HepG2 (cell line): Measurements from ENCODE around the gene BRSK2. TPM values are rescaled to one million over a fixed set of nuclear protein-coding genes. Genes with fewer than 3 reads are reported as not detected.

Experiments used
- ATAC-seq: fragments of 200-7000 bp; cut with Tn5 transposase; 3 replicates; pipeline ENCODE4 v1.9.1; 2020; ENCODE audit warnings: mild to moderate bottlenecking, moderate library complexity
- BruUV-seq: library from RNA; stranded (reverse); fragments of 400-500 nt; replicated peaks from 2 replicates; lab custom pipeline; 2021; lab: Mats Ljungman, UMichigan
- CTCF ChIA-PET: fragments of 300-600 bp; formaldehyde crosslinking; extraction: SDS; loops from one replicate; lab custom pipeline; 2021; ENCODE audit warnings: low total read pairs, inconsistent platforms, low intra/inter-chr PET ratio; lab: Yijun Ruan, JAX
- POLR2A ChIA-PET: fragments of 350-600 bp; sonication (Branson Sonifier 250); formaldehyde crosslinking; loops from one replicate; lab custom pipeline; 2020; ENCODE audit warnings: antibody characterized with exemption, inconsistent platforms; lab: Yijun Ruan, JAX
- DNase-seq: peaks from one replicate; pipeline ENCODE4 v3.0.0-alpha.2; 2015; ENCODE audit warnings: low spot score
- FAIRE-seq: peaks from 3 replicates; lab custom pipeline; 2011; peaks lifted over from hg19 to GRCh38; lab: Jason Lieb, UNC
- H2AFZ ChIP-seq: one replicate; pipeline ENCODE4 v1.6.1; 2011; ENCODE audit warnings: low read length, inconsistent platforms
- H3K27ac ChIP-seq: fragments of 300-600 bp; 3 replicates; pipeline ENCODE4 v1.8.0; 2011; ENCODE audit warnings: mixed run types, mild to moderate bottlenecking, mixed read lengths, low read length, inconsistent platforms; ENCODE audit not compliant: insufficient read depth; ENCODE audit errors: extremely low read length
- H3K27me3 ChIP-seq, 2 experiments: fragments of 200-600 bp in 1 of 2; 2 replicates in 1 of 2; 3 replicates in 1 of 2; pipeline versions ENCODE4 v1.6.0 to v1.8.0; 2011; ENCODE audit warnings: low read length in 2 of 2, mild to moderate bottlenecking in 2 of 2, moderate library complexity in 2 of 2, inconsistent platforms in 1 of 2; ENCODE audit not compliant: insufficient read depth in 2 of 2, control insufficient read depth in 1 of 2
- H3K36me3 ChIP-seq, 2 experiments: fragments of 200-600 bp in 1 of 2; replicated peaks in 1 of 2; 2 replicates in 1 of 2; 3 replicates in 1 of 2; pipeline versions ENCODE4 v1.5.1 to v1.8.0; 2011; ENCODE audit warnings: low read length in 2 of 2, inconsistent platforms in 1 of 2; ENCODE audit not compliant: insufficient read depth in 2 of 2, control insufficient read depth in 1 of 2
- H3K4me1 ChIP-seq: 2 replicates; pipeline ENCODE4 v1.5.1; 2012; ENCODE audit warnings: low read length, inconsistent platforms; ENCODE audit not compliant: insufficient read depth
- H3K4me2 ChIP-seq: 2 replicates; pipeline ENCODE4 v1.6.0; 2011; ENCODE audit warnings: low read depth, low read length, inconsistent platforms
- H3K4me3 ChIP-seq, 3 experiments: fragments of 200-600 bp in 1 of 3; sonication (generic), shearing (Covaris generic) in 1 of 3; replicated peaks in 1 of 3; 2 replicates each; pipeline ENCODE4 v1.5.1; 2011 to 2016; ENCODE audit warnings: low read length in 3 of 3, inconsistent platforms in 2 of 3, low read depth in 2 of 3, mild to moderate bottlenecking in 2 of 3, control low read depth in 1 of 3, mixed read lengths in 1 of 3; ENCODE audit not compliant: insufficient read depth in 1 of 3
- H3K79me2 ChIP-seq: one replicate; pipeline ENCODE4 v1.6.1; 2011; ENCODE audit warnings: low read length, inconsistent platforms; ENCODE audit not compliant: insufficient read depth
- H3K9ac ChIP-seq: 2 replicates; pipeline ENCODE4 v1.6.0; 2011; ENCODE audit warnings: mild to moderate bottlenecking, low read depth, low read length, inconsistent platforms; ENCODE audit not compliant: insufficient read depth
- H3K9me3 ChIP-seq: 2 replicates; pipeline ENCODE4 v1.5.1; 2012; ENCODE audit warnings: mild to moderate bottlenecking, low read length
- H4K20me1 ChIP-seq: 2 replicates; pipeline ENCODE4 v1.6.0; 2011; ENCODE audit warnings: inconsistent platforms, mild to moderate bottlenecking, low read length, moderate library complexity; ENCODE audit not compliant: insufficient read depth
- FOXK2 ChIP-seq: fragments of 450-650 bp; IDR thresholded peaks from 2 replicates; pipeline ENCODE4 v1.6.1; 2016
- HOXA5 ChIP-seq: sonication (generic); formaldehyde crosslinking; IDR thresholded peaks from 2 replicates; pipeline ENCODE4 v1.4.0; 2020; ENCODE audit warnings: missing genetic modification reagents
- HOXA9 ChIP-seq: sonication (generic); formaldehyde crosslinking; IDR thresholded peaks from 2 replicates; pipeline ENCODE4 v1.8.1; 2022; ENCODE audit warnings: missing genetic modification reagents, mild to moderate bottlenecking, moderate library complexity, borderline replicate concordance
- KLF15 ChIP-seq: sonication (generic); formaldehyde crosslinking; IDR thresholded peaks from 2 replicates; pipeline ENCODE4 v1.8.1; 2023; ENCODE audit warnings: borderline replicate concordance, mild to moderate bottlenecking, inconsistent platforms, missing genetic modification reagents, mixed read lengths
- ZNF781 ChIP-seq: sonication (generic); formaldehyde crosslinking; IDR thresholded peaks from 2 replicates; pipeline ENCODE4 v1.5.1; 2020; ENCODE audit warnings: borderline replicate concordance, mild to moderate bottlenecking, missing genetic modification reagents; ENCODE audit errors: not compliant biosample characterization
- WGBS: methylation state at CpG from one replicate; pipeline ENCODE4 v1.1.6; 2017; ENCODE audit warnings: low lambda C conversion rate; 5-methylcytosine and 5-hydroxymethylcytosine counted together
- in situ Hi-C: cut with HindIII; loops from 2 replicates; pipeline ENCODE4 v1.10.0; 2017; ENCODE audit warnings: low pct_unique_long_range_greater_than_20kb; ENCODE audit not compliant: extremely low pct_ligation_motif_present
- intact Hi-C: fragments of 100-400 bp; cut with micrococcal nuclease; formaldehyde crosslinking; loops from one replicate; pipeline ENCODE4 v1.10.0; 2022; ENCODE audit not compliant: unreplicated experiment
- polyA plus RNA-seq, 8 experiments: library from polyadenylated mRNA; depleted of rRNA in 3 of 8; stranded (reverse) in 7 of 8; unstranded in 1 of 8; fragments of >200 nt; fragmentation: Illumina TruSeq in 4 of 8; extraction: Trizol in 4 of 8; gene quantifications; 2 replicates each; pipeline versions ENCODE4 v1.2.1 to v1.2.3, GENCODE V29; 2011 to 2016; ENCODE audit warnings: low read depth in 4 of 8, missing spikeins in 1 of 8, mixed read lengths in 1 of 8; ENCODE audit not compliant: insufficient read depth in 1 of 8
- total RNA-seq, 5 experiments: library from RNA; depleted of rRNA; stranded (reverse); fragments of >200 nt; fragmentation: Illumina TruSeq; extraction: Trizol; gene quantifications; 2 replicates each; pipeline ENCODE4 v1.2.3, GENCODE V29; 2016; ENCODE audit warnings: low read depth in 1 of 5
- TF ChIP-seq, protein P1 (sequence below): fragments of 450-650 bp; IDR thresholded peaks from 2 replicates; pipeline ENCODE4 v1.6.1; 2017
- TF ChIP-seq, protein P2 (sequence below): sonication (generic); formaldehyde crosslinking; IDR thresholded peaks from 2 replicates; pipeline ENCODE4 v1.4.0; 2020; ENCODE audit warnings: missing genetic modification reagents, borderline replicate concordance
- TF ChIP-seq, protein P3 (sequence below): IDR thresholded peaks from 2 replicates; pipeline ENCODE4 v1.6.1; 2018; ENCODE audit warnings: missing genetic modification reagents
- TF ChIP-seq, protein P4 (sequence below): sonication (generic); formaldehyde crosslinking; IDR thresholded peaks from 2 replicates; pipeline ENCODE4 v1.4.0; 2020; ENCODE audit warnings: missing genetic modification reagents
- TF ChIP-seq, protein P5 (sequence below): IDR thresholded peaks from 2 replicates; pipeline ENCODE4 v1.6.1; 2016; ENCODE audit warnings: missing biosample characterization, missing genetic modification reagents, low read depth

Gene BRSK2
- total and polyA plus RNA-seq, 2 of the 13 experiments (the other 11 are each of a cell fraction or from before 2014, with no cell fraction given): 0.74 to 1.1 TPM

DNA sequence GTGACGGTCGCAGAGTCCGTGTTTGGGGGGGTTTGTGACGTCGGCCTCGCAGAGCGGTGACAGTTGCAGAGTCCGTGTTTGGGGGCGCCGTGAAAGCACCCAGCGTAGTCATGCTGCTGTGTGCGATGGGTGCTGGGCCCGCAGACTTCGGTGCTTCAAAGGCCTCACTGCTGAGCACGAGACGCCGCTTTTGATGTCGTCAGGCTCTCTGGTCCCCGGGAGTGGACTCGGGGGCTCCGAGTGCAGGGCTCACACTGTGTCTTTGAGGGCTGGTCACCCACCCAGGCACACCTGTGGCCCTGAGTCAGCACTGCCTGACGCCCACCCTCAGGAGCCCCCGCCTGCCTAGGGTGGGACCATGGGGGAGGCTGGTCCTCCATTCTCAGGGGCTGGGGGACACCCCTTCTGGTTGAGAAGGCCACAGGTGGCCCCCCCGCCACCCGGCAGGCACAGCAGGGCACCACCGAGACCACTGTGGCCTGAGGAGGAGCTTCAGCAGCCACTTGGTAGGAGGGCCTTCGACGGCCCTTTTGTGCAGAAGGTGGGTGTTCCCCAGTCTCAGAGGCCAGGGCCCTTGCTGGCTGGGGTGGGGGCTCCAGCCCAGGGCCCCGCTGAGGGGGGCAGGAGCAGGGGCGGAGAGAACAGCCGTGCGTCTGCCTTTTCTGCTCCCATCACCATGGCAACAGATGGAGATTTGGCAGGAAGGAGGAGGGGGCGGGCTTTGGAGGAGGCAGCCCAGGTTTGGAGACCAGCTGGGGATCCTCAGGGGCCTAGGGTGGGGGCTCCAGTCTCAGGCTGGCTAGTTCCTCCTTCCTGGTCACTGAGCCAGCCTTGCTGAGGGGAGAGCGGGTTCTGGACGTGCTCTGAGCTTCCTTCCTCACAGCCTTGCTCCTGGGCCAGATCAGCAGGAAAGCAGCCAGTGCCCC, 20.9 kb downstream of the BRSK2 start:
- H3K4me3 ChIP-seq: no peak overlapping the region
- no peak overlapping the region for H3K9ac ChIP-seq
- no peak overlapping the region for H3K27ac ChIP-seq
- CTCF ChIA-PET: no interaction called here
- BruUV-seq: no TSS peak
- in situ Hi-C loops: no loop called here
- 52% methylated on average over 19 of the region's 35 CpGs for WGBS
- intact Hi-C loops: no loop called here
- H3K36me3 ChIP-seq: no peaks in the 10 kb centered on the region
- no peaks in the 10 kb centered on the region for H3K4me1 ChIP-seq
- H3K79me2 ChIP-seq: no peaks in the 10 kb centered on the region
- POLR2A ChIA-PET: no interaction called here
- no peak overlapping the region for H3K4me2 ChIP-seq
- no peak overlapping the region for H2AFZ ChIP-seq
- no peak for DNase-seq
- no peak for TF ChIP-seq KLF15
- no peak for TF ChIP-seq ZNF781 (CRISPR knock-in tag)
- TF ChIP-seq HOXA9 (CRISPR knock-in tag): no peak
- TF ChIP-seq, protein P1, sequence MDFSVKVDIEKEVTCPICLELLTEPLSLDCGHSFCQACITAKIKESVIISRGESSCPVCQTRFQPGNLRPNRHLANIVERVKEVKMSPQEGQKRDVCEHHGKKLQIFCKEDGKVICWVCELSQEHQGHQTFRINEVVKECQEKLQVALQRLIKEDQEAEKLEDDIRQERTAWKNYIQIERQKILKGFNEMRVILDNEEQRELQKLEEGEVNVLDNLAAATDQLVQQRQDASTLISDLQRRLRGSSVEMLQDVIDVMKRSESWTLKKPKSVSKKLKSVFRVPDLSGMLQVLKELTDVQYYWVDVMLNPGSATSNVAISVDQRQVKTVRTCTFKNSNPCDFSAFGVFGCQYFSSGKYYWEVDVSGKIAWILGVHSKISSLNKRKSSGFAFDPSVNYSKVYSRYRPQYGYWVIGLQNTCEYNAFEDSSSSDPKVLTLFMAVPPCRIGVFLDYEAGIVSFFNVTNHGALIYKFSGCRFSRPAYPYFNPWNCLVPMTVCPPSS: no peak
- no peak for TF ChIP-seq HOXA5 (CRISPR knock-in tag)
- TF ChIP-seq, protein P2, sequence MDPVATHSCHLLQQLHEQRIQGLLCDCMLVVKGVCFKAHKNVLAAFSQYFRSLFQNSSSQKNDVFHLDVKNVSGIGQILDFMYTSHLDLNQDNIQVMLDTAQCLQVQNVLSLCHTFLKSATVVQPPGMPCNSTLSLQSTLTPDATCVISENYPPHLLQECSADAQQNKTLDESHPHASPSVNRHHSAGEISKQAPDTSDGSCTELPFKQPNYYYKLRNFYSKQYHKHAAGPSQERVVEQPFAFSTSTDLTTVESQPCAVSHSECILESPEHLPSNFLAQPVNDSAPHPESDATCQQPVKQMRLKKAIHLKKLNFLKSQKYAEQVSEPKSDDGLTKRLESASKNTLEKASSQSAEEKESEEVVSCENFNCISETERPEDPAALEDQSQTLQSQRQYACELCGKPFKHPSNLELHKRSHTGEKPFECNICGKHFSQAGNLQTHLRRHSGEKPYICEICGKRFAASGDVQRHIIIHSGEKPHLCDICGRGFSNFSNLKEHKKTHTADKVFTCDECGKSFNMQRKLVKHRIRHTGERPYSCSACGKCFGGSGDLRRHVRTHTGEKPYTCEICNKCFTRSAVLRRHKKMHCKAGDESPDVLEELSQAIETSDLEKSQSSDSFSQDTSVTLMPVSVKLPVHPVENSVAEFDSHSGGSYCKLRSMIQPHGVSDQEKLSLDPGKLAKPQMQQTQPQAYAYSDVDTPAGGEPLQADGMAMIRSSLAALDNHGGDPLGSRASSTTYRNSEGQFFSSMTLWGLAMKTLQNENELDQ (CRISPR knock-in tag): no peak
- TF ChIP-seq, protein P3, sequence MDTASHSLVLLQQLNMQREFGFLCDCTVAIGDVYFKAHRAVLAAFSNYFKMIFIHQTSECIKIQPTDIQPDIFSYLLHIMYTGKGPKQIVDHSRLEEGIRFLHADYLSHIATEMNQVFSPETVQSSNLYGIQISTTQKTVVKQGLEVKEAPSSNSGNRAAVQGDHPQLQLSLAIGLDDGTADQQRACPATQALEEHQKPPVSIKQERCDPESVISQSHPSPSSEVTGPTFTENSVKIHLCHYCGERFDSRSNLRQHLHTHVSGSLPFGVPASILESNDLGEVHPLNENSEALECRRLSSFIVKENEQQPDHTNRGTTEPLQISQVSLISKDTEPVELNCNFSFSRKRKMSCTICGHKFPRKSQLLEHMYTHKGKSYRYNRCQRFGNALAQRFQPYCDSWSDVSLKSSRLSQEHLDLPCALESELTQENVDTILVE (CRISPR knock-in tag): no peak
- TF ChIP-seq, protein P4, sequence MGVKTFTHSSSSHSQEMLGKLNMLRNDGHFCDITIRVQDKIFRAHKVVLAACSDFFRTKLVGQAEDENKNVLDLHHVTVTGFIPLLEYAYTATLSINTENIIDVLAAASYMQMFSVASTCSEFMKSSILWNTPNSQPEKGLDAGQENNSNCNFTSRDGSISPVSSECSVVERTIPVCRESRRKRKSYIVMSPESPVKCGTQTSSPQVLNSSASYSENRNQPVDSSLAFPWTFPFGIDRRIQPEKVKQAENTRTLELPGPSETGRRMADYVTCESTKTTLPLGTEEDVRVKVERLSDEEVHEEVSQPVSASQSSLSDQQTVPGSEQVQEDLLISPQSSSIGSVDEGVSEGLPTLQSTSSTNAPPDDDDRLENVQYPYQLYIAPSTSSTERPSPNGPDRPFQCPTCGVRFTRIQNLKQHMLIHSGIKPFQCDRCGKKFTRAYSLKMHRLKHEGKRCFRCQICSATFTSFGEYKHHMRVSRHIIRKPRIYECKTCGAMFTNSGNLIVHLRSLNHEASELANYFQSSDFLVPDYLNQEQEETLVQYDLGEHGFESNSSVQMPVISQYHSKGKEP (CRISPR knock-in tag): no peak
- no peak for TF ChIP-seq FOXK2
- TF ChIP-seq, protein P5, sequence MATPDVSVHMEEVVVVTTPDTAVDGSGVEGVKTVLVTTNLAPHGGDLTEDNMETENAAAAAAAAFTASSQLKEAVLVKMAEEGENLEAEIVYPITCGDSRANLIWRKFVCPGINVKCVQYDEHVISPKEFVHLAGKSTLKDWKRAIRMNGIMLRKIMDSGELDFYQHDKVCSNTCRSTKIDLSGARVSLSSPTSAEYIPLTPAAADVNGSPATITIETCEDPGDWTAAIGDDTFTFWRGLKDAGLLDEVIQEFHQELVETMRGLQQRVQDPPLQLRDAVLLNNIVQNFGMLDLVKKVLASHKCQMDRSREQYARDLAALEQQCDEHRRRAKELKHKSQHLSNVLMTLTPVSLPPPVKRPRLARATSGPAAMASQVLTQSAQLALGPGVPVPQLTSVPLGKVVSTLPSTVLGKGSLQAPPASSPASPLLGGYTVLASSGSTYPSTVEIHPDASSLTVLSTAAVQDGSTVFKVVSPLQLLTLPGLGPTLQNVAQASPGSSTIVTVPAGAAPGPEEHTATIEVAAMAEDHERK: no peak
- ATAC-seq: no peak
- 0 out of 2 replicates have a peak, but pooled peaks cover 3% of the 10 kb centered on the region for H4K20me1 ChIP-seq
- no peaks in the 10 kb centered on the region for H3K9me3 ChIP-seq
- H3K27me3 ChIP-seq: peaks cover 7 to 34% of the 10 kb centered on the region in 2 experiments; a peak in 4 of 5 replicates
- FAIRE-seq: no peak
